GM18505 (cell line): ENCODE results near the gene STUM.

Experiments
- ATAC-seq: cut with Tn5 transposase; IDR thresholded peaks from one replicate; pipeline ENCODE4 v1.9.1; 2021; ENCODE audit not compliant: unreplicated experiment
- POLR2A ChIP-seq: IDR thresholded peaks from 4 replicates; pipeline ENCODE4 v1.6.1; 2011; ENCODE audit warnings: borderline replicate concordance; ENCODE audit not compliant: insufficient read depth, insufficient read length; ENCODE audit errors: extremely low read depth

The STUM gene

DNA sequence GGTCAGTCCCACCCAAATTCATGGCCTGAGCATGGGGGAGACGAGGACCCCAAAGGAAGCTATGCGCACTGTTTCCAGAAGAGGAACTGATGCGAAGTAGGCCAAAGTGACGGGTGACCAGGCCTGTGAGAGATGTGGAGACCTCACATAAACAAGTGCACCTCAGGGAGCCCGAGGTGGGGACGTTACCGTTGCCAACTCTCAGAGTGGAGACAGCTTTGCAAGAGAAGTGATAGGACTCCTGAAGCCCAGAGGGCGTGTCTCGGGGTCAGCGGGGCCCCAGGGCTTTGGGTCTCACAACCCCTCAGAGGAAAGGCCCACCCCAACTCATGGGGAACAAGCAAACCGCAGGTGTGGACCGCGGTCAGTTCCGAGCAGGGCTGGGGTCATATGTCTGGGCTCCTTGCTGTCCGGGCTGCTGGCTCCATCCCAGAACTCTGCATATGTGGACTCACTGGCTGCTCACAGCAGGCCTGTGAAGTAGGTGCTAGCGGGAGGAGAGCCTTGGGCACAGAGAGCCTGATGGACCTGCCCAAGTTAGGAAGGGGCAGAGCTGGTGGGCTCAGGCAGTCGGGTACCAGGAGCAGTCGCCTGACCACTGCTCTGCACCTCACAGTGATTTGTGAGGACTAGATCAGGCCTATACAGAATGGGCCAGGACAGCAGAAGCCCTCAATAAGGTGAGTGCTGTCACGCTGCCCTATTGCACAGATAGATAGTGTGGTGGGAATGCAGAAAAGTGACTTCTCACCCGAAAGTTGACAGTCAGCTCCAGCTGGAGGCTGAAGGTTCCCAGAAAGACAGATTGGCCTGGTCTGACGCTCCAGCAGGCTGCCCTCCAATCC is 26.2 kb downstream of the STUM start:
- no peak for ATAC-seq
- no peak for TF ChIP-seq POLR2A

- no peak for ATAC-seq
- TF ChIP-seq POLR2A, result no peak
Measured at GRCh38 chr1:226575436-226575720, 26.8 kb downstream of the STUM start.

GRCh38 chr1:226575739-226576378 is 27.3 kb downstream of the STUM start:
- no peak for TF ChIP-seq POLR2A
- ATAC-seq, result no peak

DNA sequence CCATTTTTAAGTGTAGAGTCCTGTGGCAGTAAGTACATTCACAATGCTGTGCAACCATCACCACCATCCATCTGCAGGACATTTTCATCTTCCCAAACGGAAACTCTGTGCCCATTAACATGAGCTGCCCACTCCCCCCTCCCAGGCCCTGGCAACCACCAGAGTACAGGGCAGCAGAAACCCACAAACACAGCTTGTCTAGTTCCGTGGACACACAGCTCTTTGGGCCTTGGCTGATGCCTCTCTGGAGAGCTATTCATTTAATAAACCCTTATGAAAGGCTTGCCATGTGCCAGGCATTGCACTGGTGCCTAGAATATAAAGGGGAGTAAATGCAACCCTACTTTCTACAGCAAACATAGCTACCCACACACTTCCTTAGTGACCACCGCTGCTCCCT is 28.0 kb downstream of the STUM start:
- no peak for TF ChIP-seq POLR2A
- ATAC-seq, result no peak

- no peak for ATAC-seq
- TF ChIP-seq POLR2A, result no peak
Measured at GRCh38 chr1:226577401-226578180, 29.0 kb downstream of the STUM start.

DNA sequence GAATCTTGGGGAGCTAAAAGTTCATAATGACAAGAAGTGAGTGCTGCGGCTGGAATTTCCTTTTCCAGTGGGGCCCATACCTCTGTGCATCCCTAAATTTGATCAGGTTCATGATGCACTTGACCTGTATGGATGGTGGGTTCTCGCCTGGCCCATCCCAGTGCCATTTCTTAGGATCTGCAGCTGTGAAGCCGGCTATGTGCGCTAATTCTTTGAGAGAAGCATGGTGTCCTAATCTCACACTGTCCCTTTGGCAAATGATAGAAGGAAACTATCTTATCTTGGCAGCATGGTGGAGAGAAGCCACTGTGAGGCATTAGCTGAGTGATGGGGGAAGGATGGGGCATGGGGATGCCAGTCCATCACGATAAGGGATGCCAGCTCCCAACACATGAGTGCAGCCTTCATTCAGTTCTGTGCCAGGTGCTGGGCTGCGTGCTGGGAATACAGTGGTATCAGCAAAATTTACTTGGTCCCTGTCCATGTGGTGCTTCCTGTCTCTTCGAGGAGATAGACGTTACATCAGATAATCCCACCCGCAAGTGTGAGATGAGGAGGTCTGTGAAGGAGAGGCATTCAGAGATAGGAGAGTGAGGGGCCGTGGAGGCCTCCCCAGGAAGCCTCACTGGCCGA is 30.5 kb downstream of the STUM start:
- no peak for ATAC-seq
- TF ChIP-seq POLR2A, result no peak

DNA sequence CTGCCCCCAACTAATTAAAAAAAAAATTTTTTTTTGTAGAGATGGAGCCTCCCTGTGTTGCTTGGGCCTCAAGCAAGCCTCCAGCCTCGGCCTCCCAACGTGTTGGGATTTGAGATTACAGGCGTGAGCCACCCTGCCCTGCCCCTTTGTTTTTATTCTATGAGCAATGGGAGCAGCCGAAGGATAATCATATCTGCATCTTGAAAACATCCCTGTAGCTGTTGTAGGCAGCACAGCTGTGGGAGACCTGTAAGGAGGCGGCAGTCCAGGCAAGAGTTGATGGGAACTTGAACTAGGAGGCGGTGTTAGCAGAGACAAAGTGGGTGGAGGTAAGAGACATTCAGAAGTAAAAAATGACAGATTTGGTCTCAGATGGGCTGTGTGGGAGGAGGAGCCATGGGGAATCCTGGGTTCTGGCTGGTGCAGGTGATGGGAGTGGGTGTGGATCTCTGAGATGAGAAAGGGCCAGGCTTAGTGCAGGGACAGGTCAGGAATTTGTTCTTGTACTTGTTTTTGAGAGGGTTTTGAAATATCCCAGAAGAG is 31.3 kb downstream of the STUM start:
- ATAC-seq, result no peak
- TF ChIP-seq POLR2A, result no peak

- no peak for ATAC-seq
- TF ChIP-seq POLR2A, result no peak
Measured at GRCh38 chr1:226580625-226581270, 32.2 kb downstream of the STUM start.

GRCh38 chr1:226581650-226582330 is 33.2 kb downstream of the STUM start:
- no peak for ATAC-seq
- TF ChIP-seq POLR2A, result no peak

DNA sequence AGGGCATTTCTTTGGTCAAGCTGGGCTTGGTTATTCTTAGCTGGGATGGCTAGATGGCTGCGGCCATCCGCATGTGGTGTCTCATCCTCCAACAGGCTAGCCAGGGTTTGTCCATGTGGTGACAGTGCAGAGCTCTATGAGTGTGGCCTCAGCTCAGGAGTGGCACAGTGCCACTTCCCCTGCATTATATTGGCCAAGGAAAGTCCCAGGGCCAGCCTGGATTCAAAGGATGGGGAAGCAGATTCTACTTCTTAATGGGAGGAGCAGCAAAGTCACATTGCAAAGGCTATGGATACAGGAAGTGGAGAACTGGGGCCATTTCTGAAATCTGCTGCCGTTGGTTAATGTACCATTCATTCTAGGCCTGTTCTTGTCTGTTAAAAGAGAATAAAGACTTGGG is 34.4 kb downstream of the STUM start:
- no peak for TF ChIP-seq POLR2A
- ATAC-seq, result no peak

DNA sequence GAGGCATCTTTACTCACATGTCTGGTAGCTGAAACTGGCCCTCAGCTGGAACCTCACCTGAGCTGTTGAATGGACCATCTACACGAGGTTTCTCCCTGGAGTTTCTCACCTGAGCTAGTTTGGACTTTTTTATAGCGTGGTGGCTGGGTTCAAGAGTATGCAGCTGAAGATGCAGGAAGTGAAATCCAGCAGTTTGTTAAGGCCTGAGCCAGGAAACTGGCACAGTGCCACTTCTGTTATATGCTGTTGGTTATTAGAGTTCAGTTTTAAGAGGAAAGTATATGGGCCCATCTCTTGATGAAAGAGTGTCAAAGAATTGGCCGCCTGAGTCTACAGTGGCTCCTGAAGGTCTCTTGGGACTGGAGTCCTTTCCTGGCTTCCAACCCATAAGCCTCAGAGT is 35.6 kb downstream of the STUM start:
- TF ChIP-seq POLR2A, result no peak
- no peak for ATAC-seq

DNA sequence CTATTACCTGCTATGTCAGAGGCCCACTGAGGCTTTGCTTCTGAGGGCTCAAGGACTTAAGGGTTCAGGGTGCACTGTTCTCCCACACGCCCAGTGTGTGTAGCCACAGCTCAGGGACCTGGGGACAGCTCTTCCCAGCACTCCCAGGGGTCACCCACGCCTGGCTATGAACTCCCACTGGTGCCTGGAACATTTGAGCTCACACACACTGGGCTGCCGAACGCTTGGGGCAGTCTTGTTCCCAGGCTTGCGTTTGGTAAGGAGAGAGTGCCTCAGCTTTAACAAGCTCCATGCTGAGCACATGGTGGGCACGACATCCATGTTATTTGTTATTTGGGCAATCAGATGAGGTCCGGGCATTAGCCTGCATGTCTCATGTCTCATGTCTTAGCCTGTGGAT is 37.6 kb downstream of the STUM start:
- no peak for ATAC-seq
- no peak for TF ChIP-seq POLR2A
